Psoas muscle (tissue), 8 donors: ENCODE results near the gene HOXB2. TPM values are rescaled to one million over a fixed set of nuclear protein-coding genes. Genes with fewer than 3 reads are reported as not detected.

Experiments used
- ATAC-seq, 4 donors: fragments of 200-7000 bp; cut with Tn5 transposase; one replicate each; pipeline ENCODE4 v1.9.1; 2020; ENCODE audit warnings: moderate library complexity in 3 of 4, mild to moderate bottlenecking in 2 of 4
- DNase-seq, 2 donors: peaks; one replicate each; pipeline ENCODE4 v3.0.0-alpha.2; 2020
- H3K27ac ChIP-seq: fragments of 200-600 bp; one replicate; pipeline ENCODE4 v1.8.0; 2022
- H3K27me3 ChIP-seq, 3 donors: fragments of 200-600 bp in 1 of 3; one replicate each; pipeline versions ENCODE4 v1.6.1 to v1.8.0; 2013 to 2022; ENCODE audit warnings: low read length in 2 of 3, mild to moderate bottlenecking in 2 of 3, moderate library complexity in 1 of 3; ENCODE audit not compliant: insufficient read depth in 3 of 3
- H3K36me3 ChIP-seq, 2 donors: fragments of 200-600 bp in 1 of 2; one replicate each; pipeline versions ENCODE4 v1.6.1 to v1.8.0; 2013 to 2022; ENCODE audit warnings: low read depth in 1 of 2, mild to moderate bottlenecking in 1 of 2, moderate library complexity in 1 of 2; ENCODE audit not compliant: insufficient read depth in 1 of 2
- H3K4me1 ChIP-seq: fragments of 200-600 bp; one replicate; pipeline ENCODE4 v1.8.0; 2022
- H3K4me3 ChIP-seq: fragments of 200-600 bp; one replicate; pipeline ENCODE4 v1.8.0; 2022; ENCODE audit warnings: mild to moderate bottlenecking
- H3K9me3 ChIP-seq: fragments of 200-600 bp; one replicate; pipeline ENCODE4 v1.8.0; 2022
- CTCF ChIP-seq: fragments of 200-600 bp; IDR thresholded peaks from one replicate; pipeline ENCODE4 v1.8.0; 2022; ENCODE audit warnings: antibody characterized with exemption
- WGBS, 3 donors: extraction: QIAGEN DNeasy Blood & Tissue Kit; methylation state at CpG; one replicate each; pipeline versions ENCODE4 v1.1.6 to v1.1.7; 2013; 5-methylcytosine and 5-hydroxymethylcytosine counted together
- intact Hi-C, 2 donors: fragments of 100-400 bp; cut with DNase I; formaldehyde crosslinking; loops; one replicate each; pipeline versions ENCODE4 v1.11.0 to v1.14.2; 2022
- polyA plus RNA-seq, 3 donors: library from polyadenylated mRNA; stranded (reverse); fragments of 200-250 nt; gene quantifications; one replicate each; pipeline ENCODE4 v1.2.3, GENCODE V29; 2013
- total RNA-seq, 4 donors: library from RNA; stranded (reverse); fragmentation: NEBNext Ultra II Directional in 2 of 4; extraction: Animal tissue kit (Norgen Biotek cat#: 25700) in 2 of 4; gene quantifications; one replicate each; pipeline versions ENCODE4 v1.2.1 to v1.2.4, GENCODE V29; 2021 to 2023
- donor health status: healthy with polysubstance abuse.
- donor health status: DM: no; HTN: no; CAD: no; lungs with moderate emphysema.
- donor health status: Bipolar disorder and iron deficiency.
- donor health status: healthy.
- donor health status: DM: yes; HTN: yes; CAD: no.
- donor health status: DM: no; HTN: no; CAD: no.
- donor health status: DM: no; HTN: no; CAD: no.
- donor health status: DM: yes; HTN: yes; CAD: no.

The HOXB2 gene
- total and polyA plus RNA-seq, 7 donors: 3.1 to 12.9 (median 5.0) TPM

DNA sequence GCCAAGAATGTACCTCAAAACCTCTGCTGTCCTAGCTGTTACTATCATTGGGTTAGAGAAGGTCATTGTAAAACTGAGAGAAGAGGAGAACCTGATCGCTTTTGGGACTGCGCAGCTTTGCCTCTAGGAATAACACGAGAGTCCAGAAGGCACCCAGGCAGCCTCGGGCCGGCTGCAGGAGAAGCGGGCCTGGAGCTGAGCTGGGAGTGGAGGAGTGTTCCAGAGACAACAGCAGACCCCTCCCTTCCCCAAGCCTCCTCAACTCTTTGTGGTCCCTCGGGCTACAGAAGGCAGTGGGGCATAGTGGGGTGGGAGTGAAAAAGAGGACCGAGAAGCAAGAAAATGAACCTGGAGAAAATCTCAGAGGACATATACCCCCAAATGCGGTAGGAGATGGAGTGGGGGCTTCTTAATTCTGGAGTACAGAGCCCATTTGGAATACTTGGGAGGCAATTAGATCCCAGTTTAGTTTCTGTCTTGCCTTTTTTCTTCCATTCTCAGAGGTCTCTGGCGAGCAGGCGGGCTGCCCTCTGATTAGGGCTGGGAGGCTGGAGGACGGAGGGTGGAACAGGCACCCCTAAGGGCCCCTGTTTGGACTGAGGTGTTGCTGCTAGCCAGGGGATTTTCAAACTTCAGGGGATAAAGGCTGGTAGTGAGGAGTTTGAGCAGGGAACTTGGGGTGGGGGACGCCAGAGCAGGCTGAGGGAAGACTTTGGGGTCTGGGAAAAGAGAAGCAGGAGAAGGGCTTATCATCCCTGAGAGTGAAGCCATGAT is 13.3 kb upstream of the HOXB2 start:
- WGBS, 3 donors: 84 to 91% (median 89%) methylated on average over 13 of the region's 13 CpGs
- Histone ChIP-seq H3K27ac (no peak overlapping the region), H3K27me3 (peaks cover 0 to 6% (median 3%) of the 10 kb centered on the region in 3 donors), H3K4me3 (no peak overlapping the region), H3K4me1 (peaks cover 6% of the 10 kb centered on the region), H3K36me3 (no peaks in the 10 kb centered on the region), H3K9me3 (no peaks in the 10 kb centered on the region)
- DNase-seq (no peak), ATAC-seq (no peak)
- intact Hi-C loops: no loop called here
- no peak for TF ChIP-seq CTCF

GRCh38 chr17:48556576-48557401 is 11.9 kb upstream of the HOXB2 start:
- no peak for ATAC-seq
- WGBS, 3 donors: 73 to 76% (median 74%) methylated on average over 7 of the region's 7 CpGs
- peak overlapping the region; percentile 50 for H3K27ac ChIP-seq

DNA sequence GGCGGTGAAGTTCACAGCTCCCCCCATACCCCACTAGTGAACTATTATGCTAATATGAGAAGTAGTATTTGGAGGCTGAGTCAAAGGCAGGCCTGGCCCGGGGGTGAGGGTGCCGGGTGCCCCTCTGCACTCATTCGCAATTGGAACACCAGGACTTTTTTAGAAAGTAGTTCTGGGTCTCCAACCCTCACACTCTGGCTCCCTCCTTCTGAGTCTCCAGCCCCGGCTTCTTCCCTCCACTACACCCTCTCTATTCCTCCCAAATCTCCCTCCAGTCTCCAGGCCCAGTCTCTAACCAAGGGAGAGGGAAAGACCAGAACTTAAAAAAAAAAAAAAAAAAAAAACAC is 11.3 kb upstream of the HOXB2 start:
- Histone ChIP-seq H3K9me3 (no peaks in the 10 kb centered on the region), H3K4me1 (peaks cover 6% of the 10 kb centered on the region), H3K36me3 (no peaks in the 10 kb centered on the region), H3K27me3 (peaks cover 0 to 3% (median 2%) of the 10 kb centered on the region in 3 donors), H3K27ac (no peak overlapping the region), H3K4me3 (peak overlapping the region; percentile 64)
- WGBS, 3 donors: 88 to 93% (median 90%) methylated on average over 5 of the region's 5 CpGs
- no peak for TF ChIP-seq CTCF
- no peak for DNase-seq
- ATAC-seq: no peak
- intact Hi-C loops: no loop called here

More at GRCh38 chr17:48556576-48557401, 11.9 kb upstream of the HOXB2 start:
- H3K36me3 ChIP-seq: no peaks in the 10 kb centered on the region
- peaks cover 0 to 3% (median 0%) of the 10 kb centered on the region in 3 donors for H3K27me3 ChIP-seq
- DNase-seq: no peak
- intact Hi-C loops: no loop called here
- no peaks in the 10 kb centered on the region for H3K9me3 ChIP-seq
- peaks cover 6% of the 10 kb centered on the region for H3K4me1 ChIP-seq
- TF ChIP-seq CTCF: no peak
- no peak overlapping the region for H3K4me3 ChIP-seq

DNA sequence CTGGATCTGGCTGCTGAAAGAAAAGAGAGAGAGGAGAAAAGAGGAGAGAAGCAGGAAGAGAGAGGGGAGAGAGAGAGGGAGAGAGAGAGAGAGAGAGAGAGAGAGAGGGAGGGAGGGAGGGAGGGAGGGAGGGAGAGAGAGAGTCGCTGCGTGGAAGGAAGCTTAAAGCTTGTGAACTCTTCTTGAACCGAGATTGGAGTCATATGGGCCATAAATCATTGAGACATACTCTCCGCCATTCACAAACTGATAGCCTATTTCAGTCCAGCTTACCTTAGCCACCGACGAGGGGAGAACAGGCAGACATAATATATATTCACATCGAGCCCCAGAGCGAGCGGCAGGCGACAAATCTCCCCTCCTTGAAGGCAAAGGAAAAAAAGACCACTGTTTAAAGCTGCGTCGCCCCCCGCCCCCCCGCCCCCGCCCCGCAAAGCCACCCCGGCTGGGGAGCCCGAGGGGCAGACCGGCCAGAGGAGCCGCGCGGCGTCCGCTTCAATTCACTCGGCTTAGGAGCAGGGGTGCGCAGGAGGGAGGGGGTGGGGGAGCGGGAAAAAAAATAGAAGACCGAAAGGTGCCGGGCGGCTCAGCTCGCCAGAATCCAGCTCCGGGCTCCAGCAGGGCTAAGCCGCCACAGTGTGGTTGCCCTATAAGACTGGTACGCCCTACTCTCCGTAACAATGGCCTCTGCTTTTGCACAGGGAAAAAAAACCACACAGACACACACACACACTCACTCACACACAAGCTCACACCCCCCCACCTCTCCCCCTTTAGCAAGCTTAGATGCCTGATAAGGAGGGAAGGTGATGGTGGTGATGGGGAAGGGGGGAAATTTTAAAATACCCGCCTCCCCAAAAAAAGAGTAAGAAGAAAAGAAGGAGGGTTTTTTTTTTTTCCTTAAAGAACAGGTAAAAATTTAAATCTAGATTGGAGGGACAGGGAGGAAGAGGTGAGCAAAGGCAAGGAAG is 10.6 kb upstream of the HOXB2 start:
- Histone ChIP-seq H3K9me3 (no peaks in the 10 kb centered on the region), H3K27ac (peak overlapping the region; percentile 73), H3K27me3 (peaks cover 0 to 6% (median 2%) of the 10 kb centered on the region in 3 donors), H3K4me1 (peaks cover 6% of the 10 kb centered on the region), H3K4me3 (peak overlapping the region; percentile 64), H3K36me3 (peaks cover 0 to 3% of the 10 kb centered on the region in 2 donors)
- no peak for TF ChIP-seq CTCF
- WGBS, 3 donors: 21 to 26% (median 24%) methylated on average over 30 to 36 of the region's 36 CpGs
- DNase-seq (no peak), ATAC-seq (peak; percentile 60 to 81 (median 78))
- intact Hi-C loops: no loop called here
